Esophagus muscularis mucosa (tissue), 3 donors: Measurements from ENCODE around the gene TMEM243.

Experiments used
- CTCF ChIP-seq, 3 experiments: fragments of 200-600 bp in 2 of 3; fragments of 450-650 bp in 1 of 3; sonication (generic) in 2 of 3; IDR thresholded peaks; one replicate each; pipeline ENCODE4 v1.5.1; 2017 to 2019; ENCODE audit warnings: antibody characterized with exemption in 3 of 3, mild to moderate bottlenecking in 2 of 3, moderate library complexity in 1 of 3
- POLR2A ChIP-seq: fragments of 450-650 bp; IDR thresholded peaks from one replicate; pipeline ENCODE4 v1.6.1; 2017; ENCODE audit warnings: antibody characterized with exemption, moderate library complexity, mild to moderate bottlenecking, low read depth

GRCh38 chr7:87154569-87154968, 65.0 kb downstream of the TMEM243 start:
- TF ChIP-seq CTCF (IDR thresholded peaks at IDR 0.05) (no peak), POLR2A (no peak)
